H9 (cell line): ENCODE data around the gene PCYT1A. TPM values are rescaled to one million over a fixed set of nuclear protein-coding genes. Genes with fewer than 3 reads are reported as not detected.

Source experiments
- DNase-seq: peaks from one replicate; pipeline ENCODE4 v3.0.0-alpha.2; 2017
- H2AFZ ChIP-seq: one replicate; pipeline ENCODE4 v1.6.1; 2013; ENCODE audit warnings: mild to moderate bottlenecking, low read length, control low read depth, moderate library complexity
- H2AK5ac ChIP-seq: 2 replicates; pipeline ENCODE4 v1.6.1; 2013; ENCODE audit warnings: low read length, control low read depth, mixed read lengths; ENCODE audit not compliant: insufficient read length
- H2BK120ac ChIP-seq: one replicate; pipeline ENCODE4 v1.6.1; 2013; ENCODE audit warnings: low read depth, mild to moderate bottlenecking, low read length, control low read depth, inconsistent platforms; ENCODE audit not compliant: poor library complexity, severe bottlenecking
- H2BK12ac ChIP-seq: 2 replicates; pipeline ENCODE4 v1.6.1; 2013; ENCODE audit warnings: low read length, control low read depth, mixed read lengths, low read depth; ENCODE audit not compliant: insufficient read length
- H2BK15ac ChIP-seq: 2 replicates; pipeline ENCODE4 v1.6.1; 2013; ENCODE audit warnings: low read depth, low read length, control low read depth
- H2BK20ac ChIP-seq: one replicate; pipeline ENCODE4 v1.6.1; 2013; ENCODE audit warnings: low read depth, mild to moderate bottlenecking, low read length, control low read depth, inconsistent platforms; ENCODE audit not compliant: poor library complexity, severe bottlenecking
- H2BK5ac ChIP-seq: 2 replicates; pipeline ENCODE4 v1.6.1; 2013; ENCODE audit warnings: low read length, control low read depth, mixed read lengths; ENCODE audit not compliant: insufficient read length
- H3K14ac ChIP-seq: 2 replicates; pipeline ENCODE4 v1.6.1; 2013; ENCODE audit warnings: low read length, control low read depth; ENCODE audit not compliant: insufficient read depth
- H3K18ac ChIP-seq: 2 replicates; pipeline ENCODE4 v1.6.1; 2013; ENCODE audit warnings: low read depth, mild to moderate bottlenecking, mixed read lengths, low read length, control low read depth; ENCODE audit not compliant: insufficient read length
- H3K23ac ChIP-seq: 2 replicates; pipeline ENCODE4 v1.6.1; 2013; ENCODE audit warnings: low read length, control low read depth, mixed read lengths, low read depth; ENCODE audit not compliant: insufficient read length
- H3K23me2 ChIP-seq: 2 replicates; pipeline ENCODE4 v1.6.1; 2013; ENCODE audit warnings: low read depth, mild to moderate bottlenecking, mixed read lengths, low read length, control low read depth; ENCODE audit not compliant: insufficient read length, poor library complexity, severe bottlenecking
- H3K27ac ChIP-seq: 2 replicates; pipeline ENCODE4 v1.5.1; 2013; ENCODE audit warnings: low read length, control low read depth, mixed read lengths, low read depth; ENCODE audit not compliant: insufficient read length
- H3K27me3 ChIP-seq: 2 replicates; pipeline ENCODE4 v1.6.1; 2013; ENCODE audit warnings: low read length, control low read depth, inconsistent platforms; ENCODE audit not compliant: insufficient read depth
- H3K4ac ChIP-seq: 2 replicates; pipeline ENCODE4 v1.6.1; 2013; ENCODE audit warnings: low read depth, mild to moderate bottlenecking, control low read depth, inconsistent platforms, low read length, moderate library complexity
- H3K4me1 ChIP-seq: 2 replicates; pipeline ENCODE4 v1.6.1; 2013; ENCODE audit warnings: low read length, control low read depth, inconsistent platforms; ENCODE audit not compliant: insufficient read depth
- H3K4me2 ChIP-seq: 2 replicates; pipeline ENCODE4 v1.6.1; 2013; ENCODE audit warnings: low read length, control low read depth, mixed read lengths; ENCODE audit not compliant: insufficient read length, insufficient read depth
- H3K56ac ChIP-seq: 2 replicates; pipeline ENCODE4 v1.6.1; 2013; ENCODE audit warnings: low read depth, mild to moderate bottlenecking, mixed read lengths, low read length, control low read depth; ENCODE audit not compliant: insufficient read length
- H3K79me1 ChIP-seq: 2 replicates; pipeline ENCODE4 v1.6.1; 2013; ENCODE audit warnings: low read depth, mild to moderate bottlenecking, moderate library complexity, low read length, control low read depth, inconsistent platforms; ENCODE audit not compliant: insufficient read depth, poor library complexity, severe bottlenecking
- H3K79me2 ChIP-seq: 2 replicates; pipeline ENCODE4 v1.6.1; 2013; ENCODE audit warnings: low read length, control low read depth, inconsistent platforms; ENCODE audit not compliant: insufficient read depth
- H3K9ac ChIP-seq: 2 replicates; pipeline ENCODE4 v1.6.1; 2013; ENCODE audit warnings: low read length, control low read depth, mixed read lengths; ENCODE audit not compliant: insufficient read length; ENCODE audit errors: extremely low read depth
- H3K9me3 ChIP-seq: one replicate; pipeline ENCODE4 v1.6.1; 2013; ENCODE audit warnings: low read depth, low read length, inconsistent platforms; ENCODE audit not compliant: control insufficient read depth
- H3T11ph ChIP-seq: one replicate; pipeline ENCODE4 v1.6.1; 2013; ENCODE audit warnings: mild to moderate bottlenecking, low read length, control low read depth, inconsistent platforms
- H4K20me1 ChIP-seq: one replicate; pipeline ENCODE4 v1.6.1; 2013; ENCODE audit not compliant: control insufficient read depth, insufficient read length, insufficient read depth
- H4K5ac ChIP-seq: 2 replicates; pipeline ENCODE4 v1.6.1; 2013; ENCODE audit warnings: low read depth, mild to moderate bottlenecking, mixed read lengths, low read length, control low read depth; ENCODE audit not compliant: insufficient read length
- H4K8ac ChIP-seq: replicated peaks from 2 replicates; pipeline ENCODE4 v1.6.1; 2013; ENCODE audit warnings: low read length, control low read depth, mixed read lengths, low read depth; ENCODE audit not compliant: insufficient read length
- H4K91ac ChIP-seq: 2 replicates; pipeline ENCODE4 v1.6.1; 2013; ENCODE audit warnings: low read depth, mild to moderate bottlenecking, moderate library complexity, mixed read lengths, low read length, control low read depth; ENCODE audit not compliant: insufficient read length
- H3K27ac Mint-ChIP-seq, 3 experiments: 2 replicates in 2 of 3; 3 replicates in 1 of 3; pipeline ENCODE4 v1.8.0; 2020 to 2021; ENCODE audit warnings: mixed read lengths in 3 of 3, mild to moderate bottlenecking in 1 of 3, moderate library complexity in 1 of 3
- H3K27me3 Mint-ChIP-seq: 2 replicates; pipeline ENCODE4 v1.8.0; 2021; ENCODE audit warnings: low read depth, mild to moderate bottlenecking, moderate library complexity, mixed read lengths
- H3K36me3 Mint-ChIP-seq, 3 experiments: 2 replicates in 2 of 3; 3 replicates in 1 of 3; pipeline ENCODE4 v1.8.0; 2020 to 2021; ENCODE audit warnings: low read depth in 3 of 3, mixed read lengths in 3 of 3; ENCODE audit not compliant: insufficient read depth in 1 of 3
- H3K4me1 Mint-ChIP-seq, 2 experiments: 2 replicates each; pipeline ENCODE4 v1.8.0; 2020; ENCODE audit warnings: mixed read lengths in 2 of 2
- H3K4me3 Mint-ChIP-seq, 2 experiments: 2 replicates in 1 of 2; 3 replicates in 1 of 2; pipeline ENCODE4 v1.8.0; 2020 to 2021; ENCODE audit warnings: mild to moderate bottlenecking in 2 of 2, mixed read lengths in 2 of 2, moderate library complexity in 1 of 2
- H3K9me3 Mint-ChIP-seq, 2 experiments: 2 replicates in 1 of 2; 3 replicates in 1 of 2; pipeline ENCODE4 v1.8.0; 2020; ENCODE audit warnings: mild to moderate bottlenecking in 2 of 2, mixed read lengths in 2 of 2, moderate library complexity in 1 of 2
- CTCF ChIP-seq: fragments of 200-600 bp; sonication (generic); conservative IDR thresholded peaks from 3 replicates; pipeline ENCODE4 v1.8.0; 2021; ENCODE audit warnings: antibody characterized with exemption, mild to moderate bottlenecking
- WGBS: extraction: QIAGEN DNeasy Blood & Tissue Kit; methylation state at CpG from one replicate; pipeline ENCODE4 v1.1.7; 2013; ENCODE audit warnings: missing lambda C conversion rate, low lambda C conversion rate, mixed read lengths; ENCODE audit not compliant: insufficient read length; ENCODE audit errors: extremely low coverage; 5-methylcytosine and 5-hydroxymethylcytosine counted together
- total RNA-seq: library from RNA; stranded (reverse); gene quantifications from 2 replicates; pipeline ENCODE4 v1.2.1, GENCODE V29; 2021

PCYT1A gene
- total RNA-seq, 1 experiment from 2014 or later: 31.6 TPM

DNA sequence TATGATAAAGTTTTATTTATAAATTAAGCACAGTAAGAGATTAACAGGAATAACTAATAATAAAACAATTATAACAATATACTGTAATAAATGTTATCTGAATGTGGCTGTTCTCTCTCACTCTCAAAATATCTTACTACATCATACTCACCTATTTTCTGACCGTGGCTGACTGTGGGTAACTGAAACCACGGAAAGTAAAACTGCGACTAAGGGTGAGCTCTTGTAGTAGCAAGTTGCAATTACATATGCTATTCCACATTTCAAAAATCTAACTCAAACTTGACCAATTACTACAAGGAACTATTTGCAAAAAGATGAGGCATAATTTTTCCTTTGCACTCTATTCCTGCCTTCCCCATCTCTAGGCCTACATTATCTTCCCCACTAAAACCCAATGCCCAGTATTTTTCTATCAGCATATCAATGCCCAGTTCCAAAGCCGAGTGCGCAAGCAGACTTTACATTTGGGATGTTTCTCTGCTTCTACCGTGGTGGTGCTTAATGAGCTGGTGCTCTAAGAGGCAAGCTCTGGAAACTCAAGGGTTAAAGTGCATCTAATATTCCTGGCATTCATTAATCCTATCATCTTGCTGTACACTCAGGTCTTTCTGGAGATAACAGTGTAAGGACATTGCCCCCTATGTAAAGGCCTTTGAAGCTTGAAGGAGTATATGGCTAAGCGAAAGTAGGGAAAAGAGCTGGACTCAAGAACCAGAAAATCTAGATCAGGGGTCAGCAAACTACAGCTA, 6.7 kb downstream of the PCYT1A start:
- peaks cover 0 to 2% (median 0%) of the 10 kb centered on the region in 3 experiments; a peak in 1 of 7 replicates for H3K36me3 Mint-ChIP-seq
- H3K4me2 ChIP-seq: no peak overlapping the region
- peaks cover 9% of the 10 kb centered on the region; the same call in 1 of the 2 replicates for H3K79me2 ChIP-seq
- no peaks in the 10 kb centered on the region for H4K20me1 ChIP-seq
- no peak overlapping the region for H3K27ac ChIP-seq
- no peak for DNase-seq
- H3K23me2 ChIP-seq: no peaks in the 10 kb centered on the region
- H2BK120ac ChIP-seq: no peak overlapping the region
- no peaks in the 10 kb centered on the region for H3K27me3 Mint-ChIP-seq
- no peak overlapping the region for H3K14ac ChIP-seq
- no peak overlapping the region for H4K5ac ChIP-seq
- H3K56ac ChIP-seq: no peak overlapping the region
- H3K27me3 ChIP-seq: no peaks in the 10 kb centered on the region
- no peak overlapping the region for H3K18ac ChIP-seq
- H3K9me3 Mint-ChIP-seq: no peaks in the 10 kb centered on the region; a peak in 1 of 5 replicates
- H3T11ph ChIP-seq: no peak overlapping the region
- H3K23ac ChIP-seq: no peak overlapping the region
- no peak overlapping the region for H4K8ac ChIP-seq
- H2BK20ac ChIP-seq: no peak overlapping the region
- no peak overlapping the region for H2AFZ ChIP-seq
- peaks cover 6% of the 10 kb centered on the region for H3K4me1 ChIP-seq
- WGBS: no CpG with 5 or more reads among the region's 7 CpGs
- peak overlapping the region in 1 of 3 experiments; percentile 0; a peak in 1 of 7 replicates for H3K27ac Mint-ChIP-seq
- H2BK5ac ChIP-seq: no peak overlapping the region
- H3K4ac ChIP-seq: no peak overlapping the region
- H3K4me3 Mint-ChIP-seq: no peak overlapping the region
- no peak for TF ChIP-seq CTCF
- H3K79me1 ChIP-seq: no peaks in the 10 kb centered on the region
- H3K4me1 Mint-ChIP-seq: peaks cover 17 to 26% of the 10 kb centered on the region in 2 experiments
- H2BK12ac ChIP-seq: no peak overlapping the region
- no peak overlapping the region for H4K91ac ChIP-seq
- no peak overlapping the region for H2BK15ac ChIP-seq
- no peak overlapping the region for H3K9ac ChIP-seq
- H3K9me3 ChIP-seq: no peaks in the 10 kb centered on the region
- no peak overlapping the region for H2AK5ac ChIP-seq
